GM12875 (cell line): ENCODE measurements around the gene ATP6V1C2.

Source experiments
- H3K4me3 ChIP-seq: one replicate; pipeline ENCODE4 v1.5.1; 2011; ENCODE audit warnings: low read depth, low read length, control low read depth
- CTCF ChIP-seq: IDR thresholded peaks from 2 replicates; pipeline ENCODE4 v1.5.1; 2011; ENCODE audit warnings: low read depth, mild to moderate bottlenecking, control low read depth, inconsistent platforms, low read length, moderate library complexity, borderline replicate concordance; ENCODE audit not compliant: insufficient read depth

ATP6V1C2 gene

DNA sequence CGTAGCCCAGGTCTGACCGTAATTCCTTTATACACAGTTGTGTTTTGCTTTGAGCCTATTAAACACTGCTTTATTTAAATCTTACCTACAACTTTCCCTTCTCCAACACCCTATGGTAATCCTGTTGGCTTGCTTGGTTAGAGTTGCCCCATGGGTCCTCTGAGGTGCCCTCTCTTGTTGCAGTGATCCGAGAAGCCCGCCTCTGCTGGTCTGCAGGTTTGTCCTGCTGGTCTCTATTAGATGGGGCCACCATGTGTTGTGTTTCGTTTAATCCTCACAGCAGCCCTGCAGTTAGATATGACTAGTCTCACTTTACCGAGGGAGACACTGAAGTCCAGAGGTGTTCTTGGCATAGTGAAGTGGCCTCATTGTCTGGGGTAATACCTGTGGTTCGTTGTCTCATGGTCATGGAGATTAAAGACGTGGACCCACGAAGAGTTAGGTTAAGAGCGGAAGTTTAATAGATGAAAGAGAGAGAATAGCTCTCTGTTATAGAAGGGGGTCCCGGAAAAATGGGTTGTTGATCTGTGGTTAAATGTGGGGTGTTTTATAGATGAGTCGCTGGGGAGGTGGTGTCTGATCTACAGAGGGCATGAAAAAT is 98.4 kb downstream of the ATP6V1C2 start:
- H3K4me3 ChIP-seq = no peak overlapping the region
- TF ChIP-seq CTCF = no peak

GRCh38 chr2:10820562-10820961 is 99.1 kb downstream of the ATP6V1C2 start:
- no peak for TF ChIP-seq CTCF
- H3K4me3 ChIP-seq = no peak overlapping the region

- no peak overlapping the region for H3K4me3 ChIP-seq
- TF ChIP-seq CTCF = no peak
Observed at GRCh38 chr2:10820978-10821695, 99.7 kb downstream of the ATP6V1C2 start.

DNA sequence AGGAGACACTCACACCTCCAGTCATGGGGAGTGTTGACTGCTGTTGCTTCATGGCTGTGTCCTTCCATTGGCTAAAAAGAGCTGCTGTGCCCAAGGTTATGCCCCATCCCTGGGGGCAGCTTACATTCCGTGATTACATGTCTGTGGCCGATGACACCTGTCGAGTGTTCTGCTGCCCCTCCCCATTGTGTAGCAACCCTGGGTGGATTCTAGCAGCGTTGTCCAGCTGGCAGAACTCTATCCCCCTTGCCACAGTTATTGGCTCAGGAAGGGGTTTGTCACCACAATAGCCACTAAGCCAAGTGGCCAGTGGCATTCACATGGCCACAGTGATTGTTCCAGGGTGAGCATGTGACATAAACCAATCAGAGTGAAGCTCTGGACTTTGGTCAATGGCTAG is 102.8 kb downstream of the ATP6V1C2 start:
- no peak for TF ChIP-seq CTCF

GRCh38 chr2:10826026-10826425 is 104.6 kb downstream of the ATP6V1C2 start:
- no peak for TF ChIP-seq CTCF
- no peak overlapping the region for H3K4me3 ChIP-seq

More for the DNA sequence above, 102.8 kb downstream of the ATP6V1C2 start:
- H3K4me3 ChIP-seq = no peak overlapping the region

DNA sequence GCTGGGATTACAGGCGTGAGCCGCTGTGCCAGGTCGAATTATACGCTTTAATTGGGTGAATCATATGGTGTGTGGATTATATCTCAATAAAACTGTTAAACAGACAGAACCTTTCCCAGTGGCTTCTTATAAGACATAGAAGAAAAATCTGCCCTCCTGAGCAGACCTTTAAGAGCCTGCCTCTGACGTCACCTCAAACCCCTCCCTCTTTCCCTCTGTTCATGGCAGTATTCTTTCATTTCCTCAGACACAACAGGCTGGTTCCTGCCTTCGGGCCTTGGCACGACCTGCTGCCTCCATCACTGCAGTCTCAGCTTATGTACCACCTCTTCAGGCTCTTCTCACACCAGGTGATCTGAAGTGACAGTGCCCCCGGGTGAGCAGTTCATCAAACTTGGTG is 105.2 kb downstream of the ATP6V1C2 start:
- no peak for TF ChIP-seq CTCF
- H3K4me3 ChIP-seq = no peak overlapping the region

- no peak overlapping the region for H3K4me3 ChIP-seq
- TF ChIP-seq CTCF = no peak
Observed at GRCh38 chr2:10828346-10828745, 106.9 kb downstream of the ATP6V1C2 start.
